ES-I3 (cell line): ENCODE data around the gene RAPGEF6.

Source experiments
- H3K36me3 ChIP-seq: 2 replicates; pipeline ENCODE4 v1.6.1; 2013; ENCODE audit warnings: mild to moderate bottlenecking, low read length, control low read depth, moderate library complexity; ENCODE audit not compliant: insufficient read depth
- H3K4me1 ChIP-seq: 2 replicates; pipeline ENCODE4 v1.6.1; 2013; ENCODE audit warnings: mild to moderate bottlenecking, control low read depth, low read length; ENCODE audit not compliant: insufficient read depth
- H3K9ac ChIP-seq: 2 replicates; pipeline ENCODE4 v1.6.1; 2013; ENCODE audit warnings: low read depth, mild to moderate bottlenecking, low read length, moderate library complexity
- H3K9me3 ChIP-seq: 2 replicates; pipeline ENCODE4 v1.6.1; 2013; ENCODE audit warnings: mild to moderate bottlenecking, low read length, moderate library complexity; ENCODE audit not compliant: control insufficient read depth, insufficient read depth

The RAPGEF6 gene

DNA sequence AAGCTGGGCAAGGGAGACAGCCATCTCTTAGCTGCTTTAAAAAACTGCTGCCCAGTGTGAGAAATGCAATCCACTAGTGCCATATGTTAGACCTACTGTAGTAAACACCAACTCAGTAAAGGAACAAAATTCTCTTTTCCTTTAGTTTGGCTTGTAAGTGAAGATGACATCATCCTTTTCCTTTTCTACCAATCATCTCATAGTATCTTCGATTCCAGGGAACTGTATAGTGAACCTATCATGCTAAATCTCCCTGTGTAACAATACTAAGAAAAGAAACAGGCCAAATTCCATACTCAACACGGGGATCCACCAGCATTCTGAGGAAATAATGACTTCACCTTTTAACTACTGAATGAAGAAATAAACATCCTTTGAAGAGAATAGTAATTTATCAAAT is 100.1 kb downstream of the RAPGEF6 start:
- Histone ChIP-seq H3K9ac (no peak overlapping the region), H3K36me3 (no peaks in the 10 kb centered on the region), H3K4me1 (peaks cover 8% of the 10 kb centered on the region), H3K9me3 (no peaks in the 10 kb centered on the region; the same call in 1 of the 2 replicates)

DNA sequence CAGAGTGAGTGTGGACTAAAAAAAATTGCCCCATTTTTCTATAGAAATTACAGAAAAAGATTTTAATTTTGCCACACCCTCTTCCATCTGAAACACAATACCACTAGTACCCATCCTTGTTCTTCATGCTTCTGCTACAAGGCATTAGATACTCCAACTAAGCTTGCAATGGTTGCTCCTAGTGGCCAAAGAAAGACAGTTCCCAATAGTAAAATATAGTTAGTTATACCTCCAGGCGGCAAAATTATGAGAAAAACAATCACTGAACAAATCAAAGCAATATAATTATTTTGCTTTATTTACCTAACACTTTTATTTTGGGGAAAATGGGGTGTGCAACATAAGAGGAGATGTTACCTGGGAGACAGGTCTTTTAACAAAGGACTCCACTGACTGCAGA is 101.2 kb downstream of the RAPGEF6 start:
- Histone ChIP-seq H3K9me3 (no peaks in the 10 kb centered on the region; the same call in 1 of the 2 replicates), H3K4me1 (peaks cover 8% of the 10 kb centered on the region), H3K9ac (no peak overlapping the region), H3K36me3 (no peaks in the 10 kb centered on the region)

DNA sequence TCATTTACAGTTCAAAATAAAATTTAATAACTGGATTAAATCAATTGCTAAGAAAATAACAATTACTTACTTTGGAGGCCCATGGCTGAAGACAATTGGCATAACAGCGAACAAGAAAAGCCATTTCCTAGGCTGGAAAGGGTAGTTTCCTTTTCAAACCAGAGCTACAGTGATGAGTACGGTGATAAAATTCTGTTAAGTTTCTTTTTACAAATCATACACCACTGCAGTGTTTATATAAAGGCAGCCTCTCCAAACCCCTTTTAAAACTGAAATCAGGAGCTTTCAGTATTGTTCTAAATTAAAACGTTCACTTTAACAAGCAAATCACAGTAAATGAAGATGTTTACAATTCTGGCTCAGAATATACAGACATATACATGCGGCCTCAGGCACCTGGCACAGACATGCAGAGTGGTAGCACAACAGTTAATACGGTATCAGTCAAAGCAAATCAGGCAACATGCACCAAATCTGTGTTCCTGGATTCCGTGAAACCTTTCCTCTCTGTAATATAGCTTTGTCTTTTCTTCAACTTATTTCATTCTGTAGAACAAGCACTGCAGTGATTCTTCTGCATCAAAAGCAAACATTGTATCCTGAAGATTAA is 102.9 kb downstream of the RAPGEF6 start:
- Histone ChIP-seq H3K9ac (no peak overlapping the region), H3K36me3 (no peaks in the 10 kb centered on the region), H3K4me1 (peaks cover 8% of the 10 kb centered on the region), H3K9me3 (no peaks in the 10 kb centered on the region; the same call in 1 of the 2 replicates)

DNA sequence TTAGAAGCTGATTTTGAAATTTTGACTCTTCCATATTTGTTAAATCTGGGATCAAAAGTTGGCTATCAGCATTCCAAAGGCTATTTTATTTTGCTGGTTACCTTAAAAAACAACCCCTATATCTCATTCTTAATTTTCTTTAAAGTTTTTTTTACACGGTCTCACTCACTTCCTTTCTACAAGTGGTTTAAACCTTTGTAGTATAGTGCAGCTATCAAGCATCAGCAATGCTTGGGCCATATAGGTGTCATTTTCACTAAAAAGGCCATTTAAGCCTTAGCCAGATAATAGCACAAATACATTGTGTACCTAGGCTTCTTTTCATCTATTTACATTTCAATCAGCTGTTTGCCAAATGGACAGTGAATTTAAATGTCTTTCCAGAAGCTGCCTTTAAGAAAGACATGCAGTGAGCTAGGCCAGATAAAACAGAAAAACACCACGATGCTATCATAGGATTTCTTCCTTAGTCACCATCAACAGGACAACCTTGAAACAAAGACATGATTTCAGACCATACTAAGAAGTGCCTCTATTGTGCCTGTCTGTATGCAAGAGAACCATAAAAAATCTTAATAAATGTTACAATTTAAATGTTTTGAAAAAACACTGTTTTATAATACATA is 104.2 kb downstream of the RAPGEF6 start:
- H3K9me3 ChIP-seq = no peaks in the 10 kb centered on the region; the same call in 1 of the 2 replicates
- H3K9ac ChIP-seq = no peak overlapping the region

DNA sequence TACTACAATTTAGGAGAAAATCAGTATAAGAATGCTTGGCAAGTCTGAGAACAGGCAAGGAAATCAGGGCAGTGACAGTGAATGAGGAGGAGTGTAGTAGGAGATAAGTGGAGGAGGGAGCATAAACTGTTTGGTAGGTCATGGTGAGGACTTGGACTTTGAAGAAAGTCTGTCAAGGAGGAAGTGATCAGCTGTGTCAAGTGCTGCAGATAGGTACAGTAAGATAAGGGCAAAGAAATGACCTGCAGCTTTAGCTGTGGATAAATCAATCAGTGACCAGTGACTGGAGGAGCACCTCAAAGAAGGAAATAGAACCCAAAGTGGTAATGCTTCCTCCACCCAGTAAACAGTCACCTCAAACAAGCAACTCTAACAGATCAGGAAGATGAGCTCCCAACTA is 106.3 kb downstream of the RAPGEF6 start:
- no peak overlapping the region for H3K9ac ChIP-seq
- H3K9me3 ChIP-seq = no peaks in the 10 kb centered on the region
- H3K36me3 ChIP-seq = no peaks in the 10 kb centered on the region
- peaks cover 8% of the 10 kb centered on the region for H3K4me1 ChIP-seq

More for the DNA sequence above, 104.2 kb downstream of the RAPGEF6 start:
- no peaks in the 10 kb centered on the region for H3K36me3 ChIP-seq
- H3K4me1 ChIP-seq = peaks cover 8% of the 10 kb centered on the region

DNA sequence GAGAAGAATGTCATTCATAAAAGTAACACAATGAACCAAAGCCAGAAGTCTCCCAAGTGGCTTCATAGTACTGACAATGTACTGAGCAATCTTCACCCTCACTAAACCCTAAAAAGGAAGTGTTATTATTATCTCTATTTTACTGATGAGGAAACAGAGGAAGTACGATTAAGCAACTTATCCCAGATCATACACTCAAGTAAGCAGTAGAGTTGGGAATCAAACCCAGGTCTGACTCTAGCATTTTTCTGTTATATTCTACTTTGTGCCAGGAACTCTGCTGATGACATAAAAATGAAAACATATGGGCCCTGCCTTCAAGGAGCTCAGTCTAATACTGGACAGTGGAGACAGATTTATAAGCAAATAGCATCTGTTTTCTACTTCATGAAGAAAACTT is 109.2 kb downstream of the RAPGEF6 start:
- Histone ChIP-seq H3K9ac (no peak overlapping the region), H3K9me3 (no peaks in the 10 kb centered on the region), H3K4me1 (peaks cover under 1% of the 10 kb centered on the region; the same call in 1 of the 2 replicates), H3K36me3 (no peaks in the 10 kb centered on the region)

DNA sequence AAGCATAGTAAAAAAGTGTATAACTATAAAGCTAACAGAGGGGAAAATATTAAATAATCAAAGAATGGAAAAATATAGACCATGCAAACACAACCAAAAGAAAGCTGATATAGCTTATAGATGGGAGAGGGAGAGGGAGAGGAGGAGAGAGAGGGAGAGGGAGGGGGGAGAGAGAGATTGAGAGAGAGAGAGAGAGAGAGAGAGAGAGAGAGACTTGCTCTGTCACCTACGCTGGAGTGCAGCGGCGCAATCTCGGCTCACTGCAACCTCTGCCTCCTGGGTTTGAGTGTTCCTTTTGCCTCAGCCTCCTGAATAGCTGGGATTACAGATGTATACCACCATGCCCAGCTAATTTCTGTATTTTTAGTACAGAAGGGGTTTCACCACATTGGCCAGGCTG is 110.6 kb downstream of the RAPGEF6 start:
- Histone ChIP-seq H3K9me3 (no peaks in the 10 kb centered on the region), H3K36me3 (no peaks in the 10 kb centered on the region), H3K9ac (no peak overlapping the region), H3K4me1 (no peaks in the 10 kb centered on the region)

DNA sequence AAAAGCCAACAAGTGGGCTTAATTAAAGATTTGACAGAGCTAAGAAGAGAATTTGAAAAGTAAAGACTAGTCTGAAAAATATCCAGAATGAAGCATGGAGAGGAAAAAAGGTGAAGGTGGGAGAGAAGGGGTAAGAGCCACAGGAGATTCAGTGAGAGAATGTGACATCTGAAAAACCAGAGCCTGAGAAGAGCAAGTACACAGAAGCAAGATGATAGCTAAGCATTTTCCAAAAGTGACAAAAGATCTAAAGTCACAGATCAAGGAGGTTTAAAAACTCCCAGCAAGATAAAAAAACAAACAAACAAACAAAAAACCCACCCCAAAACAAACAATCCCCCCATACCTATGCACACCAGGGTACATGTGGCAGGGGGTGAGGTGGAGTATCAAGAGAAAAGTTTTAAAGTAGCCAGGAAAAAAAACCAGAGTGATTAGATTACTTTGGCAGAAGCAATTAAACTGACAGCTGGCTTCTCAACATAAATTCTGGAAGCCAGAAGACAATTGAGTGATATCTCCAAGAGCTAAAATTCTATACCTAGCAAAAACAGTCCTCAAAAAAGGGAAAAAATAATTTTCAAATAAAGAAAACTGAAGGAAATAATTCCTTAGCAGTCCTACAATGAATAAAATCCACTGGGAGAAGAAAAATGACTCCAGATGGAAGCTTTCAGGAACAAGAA is 111.4 kb downstream of the RAPGEF6 start:
- Histone ChIP-seq H3K4me1 (no peaks in the 10 kb centered on the region), H3K9ac (no peak overlapping the region), H3K36me3 (no peaks in the 10 kb centered on the region), H3K9me3 (no peaks in the 10 kb centered on the region)

DNA sequence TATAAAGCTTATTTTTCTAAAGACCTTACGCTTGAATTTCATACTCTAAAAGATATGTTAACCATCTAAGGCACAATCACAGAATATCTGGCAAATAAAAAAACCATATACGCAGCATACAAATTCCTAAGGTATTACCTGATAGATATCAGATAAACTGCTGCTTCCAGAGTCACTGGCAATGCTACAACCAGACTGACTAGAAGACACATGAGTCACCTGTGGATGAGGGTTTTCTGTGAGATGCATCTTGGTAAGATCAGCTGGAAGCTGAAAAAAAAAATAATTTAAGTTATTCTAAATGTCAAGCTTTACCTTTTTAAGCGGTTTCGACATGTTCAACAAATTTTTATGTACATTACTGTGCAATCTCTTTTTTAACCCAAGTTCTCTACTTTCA is 113.8 kb downstream of the RAPGEF6 start:
- Histone ChIP-seq H3K9ac (no peak overlapping the region), H3K4me1 (no peaks in the 10 kb centered on the region), H3K36me3 (no peaks in the 10 kb centered on the region), H3K9me3 (no peaks in the 10 kb centered on the region)

DNA sequence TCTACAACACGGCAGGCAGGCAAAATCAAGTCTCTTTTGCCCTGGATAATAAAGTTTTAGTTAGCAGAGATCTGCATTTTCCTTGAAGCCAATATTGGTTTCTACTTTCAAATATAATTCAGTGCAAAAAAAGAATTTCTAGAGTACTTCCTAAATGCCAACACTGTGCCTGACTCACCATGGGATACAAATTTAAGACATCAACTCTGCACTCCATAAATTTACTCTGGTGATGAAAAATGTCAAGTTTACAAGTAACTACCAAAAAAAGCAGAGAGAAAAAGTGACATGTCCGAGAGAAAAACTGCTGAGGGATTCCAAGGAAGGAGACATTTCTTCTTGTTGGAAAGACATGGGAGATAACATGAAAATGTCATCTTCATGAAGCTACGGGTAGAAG is 119.7 kb downstream of the RAPGEF6 start:
- H3K36me3 ChIP-seq = no peaks in the 10 kb centered on the region
- H3K9ac ChIP-seq = no peak overlapping the region
- no peaks in the 10 kb centered on the region for H3K9me3 ChIP-seq
- no peaks in the 10 kb centered on the region for H3K4me1 ChIP-seq

DNA sequence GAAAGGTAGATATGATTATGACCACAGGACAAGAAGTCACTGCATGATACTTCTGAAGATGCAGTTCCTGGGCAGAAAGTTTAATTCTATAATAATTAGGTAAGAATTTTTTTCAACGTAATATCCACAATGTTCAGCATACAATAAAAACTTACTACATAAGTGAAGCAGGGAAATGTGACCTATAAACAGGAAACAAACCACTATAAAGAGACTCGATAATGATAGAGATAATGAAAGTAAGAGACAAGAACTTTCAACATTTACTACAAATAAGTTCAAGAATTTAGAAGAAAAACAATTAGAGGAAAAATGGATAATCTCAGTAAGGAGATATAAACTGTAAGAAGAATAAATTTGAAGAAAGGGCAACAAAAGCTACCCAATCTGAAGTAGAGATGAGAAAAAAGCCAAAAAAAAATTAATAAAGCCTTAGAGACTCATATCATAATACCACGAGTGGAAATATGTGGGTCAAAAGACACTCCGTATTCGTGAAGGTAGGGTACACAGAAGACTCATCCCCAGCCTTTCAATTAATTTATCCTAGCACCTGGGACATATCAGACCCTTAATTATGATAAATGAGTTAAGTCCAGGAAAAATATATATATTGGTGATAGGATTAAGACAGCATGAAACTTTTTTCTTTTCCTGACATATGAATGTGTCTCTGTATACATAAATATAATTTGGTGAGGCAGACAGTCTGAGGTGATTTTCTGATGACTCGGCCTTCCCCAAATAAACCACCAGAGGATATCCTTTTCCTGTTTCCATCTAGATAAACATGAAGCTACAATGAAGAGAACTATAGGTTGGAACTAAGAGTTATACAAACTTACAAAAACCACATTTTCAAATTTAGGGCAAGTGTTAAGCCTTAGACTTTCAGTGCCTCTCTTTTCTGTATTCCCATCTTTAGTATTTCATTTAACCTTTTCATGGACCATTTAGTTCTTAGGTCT is 120.4 kb downstream of the RAPGEF6 start:
- H3K9ac ChIP-seq = no peak overlapping the region

DNA sequence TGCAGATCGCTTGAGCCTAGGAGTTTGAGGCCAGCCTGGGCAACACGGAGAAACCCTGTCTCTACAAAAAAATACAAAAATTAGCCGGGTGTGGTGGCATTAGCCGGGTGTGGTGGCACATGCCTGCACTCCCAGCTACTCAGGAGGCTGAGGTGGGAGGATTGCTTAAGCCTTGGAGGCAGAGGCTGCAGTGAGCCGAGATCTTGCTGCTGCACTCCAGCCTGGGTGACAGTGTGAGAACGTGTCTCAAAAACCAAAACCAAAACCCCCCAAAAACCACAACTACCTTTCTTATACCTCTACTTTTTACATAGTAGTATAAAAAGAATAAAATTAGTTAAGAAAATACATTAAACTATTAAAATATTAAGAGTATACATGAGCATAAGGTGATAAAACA is 121.2 kb downstream of the RAPGEF6 start:
- Histone ChIP-seq H3K36me3 (no peaks in the 10 kb centered on the region), H3K9me3 (no peaks in the 10 kb centered on the region), H3K9ac (no peak overlapping the region), H3K4me1 (no peaks in the 10 kb centered on the region)

More for the DNA sequence above, 120.4 kb downstream of the RAPGEF6 start:
- Histone ChIP-seq H3K4me1 (no peaks in the 10 kb centered on the region), H3K9me3 (no peaks in the 10 kb centered on the region), H3K36me3 (no peaks in the 10 kb centered on the region)

DNA sequence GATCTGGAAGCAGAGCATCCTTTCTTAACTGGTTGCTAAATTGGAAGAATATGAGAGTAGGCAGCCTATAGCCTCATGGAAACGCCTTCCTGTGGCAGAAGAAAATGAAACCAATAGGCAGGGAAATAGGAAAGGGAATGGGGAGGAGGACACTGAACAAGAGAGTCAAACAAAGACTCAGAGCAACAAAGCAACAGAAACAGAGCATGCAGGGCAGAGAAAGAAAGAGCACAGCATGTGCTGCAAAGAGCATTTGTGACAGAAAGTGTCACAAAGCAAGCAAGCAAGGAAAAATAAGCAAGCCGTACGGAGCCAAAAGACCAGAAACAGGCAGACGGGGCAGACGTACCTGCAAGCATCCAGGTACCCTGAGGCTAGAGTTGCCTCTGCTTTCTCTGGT is 123.1 kb downstream of the RAPGEF6 start:
- H3K4me1 ChIP-seq = no peaks in the 10 kb centered on the region
- no peak overlapping the region for H3K9ac ChIP-seq
- H3K9me3 ChIP-seq = no peaks in the 10 kb centered on the region
- no peaks in the 10 kb centered on the region for H3K36me3 ChIP-seq

DNA sequence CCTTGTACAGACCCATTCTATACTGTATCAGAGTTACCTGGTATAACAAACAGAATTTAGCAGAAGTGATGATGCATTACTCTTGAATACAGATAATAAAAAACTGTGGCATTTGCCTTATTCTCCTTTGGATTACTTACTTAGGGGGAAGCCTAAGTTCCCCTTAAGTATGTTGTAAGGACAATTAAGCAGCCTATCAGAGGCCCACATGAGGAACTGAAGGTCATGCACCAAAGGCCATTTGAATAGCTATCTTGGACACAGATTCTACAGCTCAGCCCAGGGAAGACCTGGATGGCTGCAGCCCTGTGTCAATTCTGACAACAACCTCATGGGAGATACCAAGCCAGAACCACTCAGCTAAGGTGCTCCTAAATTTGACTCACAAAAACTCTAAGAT is 125.2 kb downstream of the RAPGEF6 start:
- Histone ChIP-seq H3K9ac (no peak overlapping the region), H3K4me1 (no peaks in the 10 kb centered on the region), H3K9me3 (no peaks in the 10 kb centered on the region), H3K36me3 (no peaks in the 10 kb centered on the region)
